T-helper 22 cell (primary cell): ENCODE results near the gene TRPM4.
"Not testable (repeated sequence)": the region's sequence is repeated elsewhere in the genome, so short reads cannot be mapped to it uniquely, and the experiment has no call there.

Experiments
- DNase-seq: peaks from one replicate; pipeline ENCODE4 v3.0.0-alpha.2; 2020; ENCODE audit warnings: low read depth

The TRPM4 gene

GRCh38 chr19:49157445-49158224, at the start of gene TRPM4:
Gene TRPM4 (plus strand): TSS chr19:49157792. CDS start chr19:49157867, 75 bp downstream.
- DNase-seq: no peak

- no peak for DNase-seq
These were observed 48.5 kb upstream of the TRPM4 start for GRCh38 chr19:49109051-49109450.

- no peak for DNase-seq
These were observed 47.9 kb upstream of the TRPM4 start for GRCh38 chr19:49109569-49110233.

- no peak for DNase-seq
These were observed 47.0 kb upstream of the TRPM4 start for GRCh38 chr19:49110567-49110966.

- DNase-seq: no peak
These were observed 46.2 kb upstream of the TRPM4 start for GRCh38 chr19:49111218-49111998.

- peak; percentile 63 for DNase-seq
These were observed 43.6 kb upstream of the TRPM4 start, which contains the start of gene LIN7B for GRCh38 chr19:49113762-49114629. Gene LIN7B (plus strand): TSS chr19:49114370. CDS start chr19:49114405, 35 bp downstream.

- no peak for DNase-seq
These were observed 42.8 kb upstream of the TRPM4 start for GRCh38 chr19:49114630-49115363.

- no peak for DNase-seq
These were observed 41.0 kb upstream of the TRPM4 start for GRCh38 chr19:49116544-49116943.

- DNase-seq: no peak
These were observed 39.7 kb upstream of the TRPM4 start for GRCh38 chr19:49117677-49118564.

- peak; percentile 91 for DNase-seq
These were observed 38.8 kb upstream of the TRPM4 start, which contains the start of gene C19orf73 for GRCh38 chr19:49118565-49119410. Gene C19orf73 (minus strand): TSS chr19:49119143. CDS start chr19:49119022, 121 bp downstream.

GRCh38 chr19:49119411-49120324, 37.9 kb upstream of the TRPM4 start, which contains the start of gene PPFIA3:
Gene PPFIA3 (plus strand): TSS chr19:49119544. CDS start chr19:49127874, 8,330 bp downstream.
- no peak for DNase-seq

- no peak for DNase-seq
These were observed 37.3 kb upstream of the TRPM4 start for GRCh38 chr19:49120325-49120683.

GRCh38 chr19:49120868-49121267, 36.7 kb upstream of the TRPM4 start:
- no peak for DNase-seq

- not testable (repeated sequence) for DNase-seq
These were observed 35.8 kb upstream of the TRPM4 start for GRCh38 chr19:49121841-49122240.

GRCh38 chr19:49123285-49123684, 34.3 kb upstream of the TRPM4 start:
- DNase-seq: not testable (repeated sequence)

GRCh38 chr19:49125025-49125731, 32.4 kb upstream of the TRPM4 start:
- DNase-seq: no peak

GRCh38 chr19:49126575-49126974, 31.0 kb upstream of the TRPM4 start:
- DNase-seq: no peak
